ENCODE measurements around the gene PTK6.

Gene PTK6

DNA sequence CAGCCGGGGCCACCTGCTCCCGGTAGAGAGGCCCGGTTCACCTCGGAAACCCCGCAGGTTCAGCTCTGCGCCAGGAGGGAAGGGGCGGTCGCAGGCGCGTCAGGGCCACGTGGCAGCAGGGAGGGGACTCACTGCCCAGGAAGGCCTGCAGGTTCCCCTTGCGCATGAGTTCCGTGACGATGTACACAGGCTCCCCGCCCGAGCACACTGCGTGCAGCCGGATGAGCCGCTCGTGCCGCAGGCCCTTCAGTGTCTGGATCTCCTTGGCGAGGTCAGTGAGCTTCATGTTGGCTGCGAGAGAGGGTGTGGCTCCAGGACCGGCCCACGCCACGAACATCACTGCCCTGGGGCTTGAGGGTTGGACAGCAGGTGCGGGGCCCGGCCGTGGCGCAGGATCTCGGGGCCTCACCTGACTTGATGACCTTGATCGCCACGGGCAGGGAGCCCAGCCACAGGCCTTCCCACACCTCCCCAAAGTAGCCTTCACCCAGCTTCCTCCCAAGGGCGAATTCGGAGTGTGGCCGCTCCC lies 4.9 kb upstream of the PTK6 start:
- no peak for DNase-seq

DNA sequence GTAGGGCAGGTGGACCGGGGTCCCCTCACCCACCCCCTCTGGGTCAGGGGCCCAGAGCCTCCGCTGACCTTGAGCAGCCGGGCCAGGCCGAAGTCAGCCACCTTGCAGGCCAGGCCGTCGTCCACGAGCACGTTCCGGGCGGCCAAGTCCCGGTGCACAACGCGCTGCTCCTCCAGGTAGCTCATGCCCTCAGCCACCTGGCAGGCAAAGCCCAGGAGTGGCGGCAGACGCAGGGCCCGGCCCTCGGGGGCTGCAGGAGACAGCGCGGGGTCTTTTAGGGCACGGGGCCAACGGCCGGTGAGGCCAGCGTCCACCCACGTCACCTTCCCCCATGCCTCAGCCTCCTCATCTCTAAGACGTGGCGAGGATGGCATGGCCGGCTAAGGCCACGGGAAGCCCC lies 4.2 kb upstream of the PTK6 start:
- DNase-seq = no peak

DNA sequence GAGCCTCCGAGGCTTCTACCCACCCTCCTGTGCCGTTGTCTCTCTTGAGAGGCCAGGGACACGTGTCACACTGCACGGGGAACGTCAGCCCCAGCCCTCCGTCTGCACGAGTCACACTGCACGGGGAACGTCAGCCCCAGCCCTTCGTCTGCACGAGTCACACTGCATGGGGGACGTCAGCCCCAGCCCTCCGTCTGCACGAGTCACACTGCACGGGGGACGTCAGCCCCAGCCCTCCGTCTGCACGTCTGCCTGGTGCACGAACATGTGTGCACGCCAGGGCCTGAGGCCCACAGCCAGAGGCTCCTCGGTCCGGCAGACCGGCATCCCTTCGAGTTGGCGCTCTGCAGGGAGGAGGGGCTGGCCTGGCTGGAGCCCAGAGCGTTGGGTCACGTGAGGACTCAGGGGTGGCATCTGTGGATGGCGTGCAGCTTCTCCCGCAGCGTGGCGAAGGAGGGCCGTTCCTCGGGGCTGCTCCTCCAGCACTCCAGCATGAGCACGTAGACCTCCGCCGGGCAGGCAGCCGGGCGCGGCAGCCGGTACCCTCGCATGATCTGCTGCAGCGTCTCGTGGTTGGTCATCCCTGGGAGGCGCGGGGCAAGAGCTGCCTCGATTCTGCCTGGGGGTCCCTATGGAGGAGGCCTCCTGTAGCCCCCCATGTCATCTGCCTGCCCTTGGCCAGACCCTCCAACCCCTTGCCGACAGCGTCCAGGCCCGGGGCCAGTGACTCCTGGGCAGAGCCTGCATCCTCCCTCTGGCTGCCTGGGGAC lies 3.4 kb upstream of the PTK6 start:
- no peak for DNase-seq

DNA sequence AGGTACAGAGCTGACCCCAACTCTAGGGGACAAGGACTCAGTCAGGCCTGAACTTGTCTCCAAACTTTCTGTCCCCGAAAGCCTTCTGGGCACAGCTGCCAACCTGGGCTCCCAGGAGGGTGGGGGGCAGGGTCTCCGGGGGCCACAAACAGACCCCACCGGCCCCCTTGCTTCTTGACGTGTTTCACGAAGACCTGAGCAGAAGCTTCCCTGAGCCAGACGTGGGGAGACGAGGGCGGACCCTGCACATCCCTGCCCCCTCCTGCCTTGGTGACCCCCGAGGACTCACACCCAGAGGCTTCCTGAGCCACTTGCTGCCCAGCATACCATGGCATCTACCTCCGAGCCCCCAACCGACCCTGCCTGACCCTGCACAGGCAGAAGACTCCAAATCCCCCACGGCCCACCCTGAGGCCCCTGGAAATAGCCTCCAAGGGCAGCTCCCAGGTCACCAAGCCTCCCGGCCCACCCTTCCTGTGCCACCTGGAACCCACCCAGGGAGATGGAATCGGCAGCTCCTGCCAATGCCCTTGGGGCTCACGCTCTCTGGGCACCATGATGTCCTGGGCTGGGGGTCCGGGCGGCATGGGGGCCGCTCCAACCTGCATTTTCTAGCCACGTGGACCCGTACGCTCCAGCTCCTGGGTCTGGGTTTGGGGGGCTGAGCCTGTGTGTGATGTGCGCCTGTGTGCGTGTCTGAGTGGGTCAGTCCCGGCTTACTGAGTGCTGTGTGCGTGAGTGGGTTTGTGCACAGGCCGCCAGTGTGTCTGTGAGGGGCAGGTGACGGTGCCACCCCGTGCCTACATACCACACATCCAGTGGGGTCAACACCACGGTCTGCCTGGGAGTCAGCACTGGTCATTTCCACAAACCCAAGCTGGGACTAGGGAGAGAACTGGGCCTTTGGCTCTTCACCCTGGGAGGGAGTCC lies 2.5 kb upstream of the PTK6 start:
- no peak for DNase-seq

DNA sequence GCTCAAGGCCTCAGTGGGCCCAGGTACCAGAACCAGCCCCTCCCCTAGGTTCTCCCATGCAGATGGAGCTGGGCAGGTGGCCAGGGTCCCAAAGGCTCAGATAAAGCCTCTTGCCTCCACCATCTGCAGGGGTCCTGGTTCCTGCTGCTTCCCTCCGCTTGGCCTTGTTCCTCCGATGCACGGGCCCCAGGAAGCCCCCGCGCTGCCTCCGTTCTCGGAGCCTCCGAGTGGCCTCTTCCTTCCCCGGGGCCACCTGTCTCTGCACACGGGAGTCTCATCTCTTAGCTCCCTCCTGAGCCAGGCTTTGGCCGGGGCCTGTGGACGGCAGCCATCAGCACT lies 1.9 kb upstream of the PTK6 start:
- no peak for DNase-seq

DNA sequence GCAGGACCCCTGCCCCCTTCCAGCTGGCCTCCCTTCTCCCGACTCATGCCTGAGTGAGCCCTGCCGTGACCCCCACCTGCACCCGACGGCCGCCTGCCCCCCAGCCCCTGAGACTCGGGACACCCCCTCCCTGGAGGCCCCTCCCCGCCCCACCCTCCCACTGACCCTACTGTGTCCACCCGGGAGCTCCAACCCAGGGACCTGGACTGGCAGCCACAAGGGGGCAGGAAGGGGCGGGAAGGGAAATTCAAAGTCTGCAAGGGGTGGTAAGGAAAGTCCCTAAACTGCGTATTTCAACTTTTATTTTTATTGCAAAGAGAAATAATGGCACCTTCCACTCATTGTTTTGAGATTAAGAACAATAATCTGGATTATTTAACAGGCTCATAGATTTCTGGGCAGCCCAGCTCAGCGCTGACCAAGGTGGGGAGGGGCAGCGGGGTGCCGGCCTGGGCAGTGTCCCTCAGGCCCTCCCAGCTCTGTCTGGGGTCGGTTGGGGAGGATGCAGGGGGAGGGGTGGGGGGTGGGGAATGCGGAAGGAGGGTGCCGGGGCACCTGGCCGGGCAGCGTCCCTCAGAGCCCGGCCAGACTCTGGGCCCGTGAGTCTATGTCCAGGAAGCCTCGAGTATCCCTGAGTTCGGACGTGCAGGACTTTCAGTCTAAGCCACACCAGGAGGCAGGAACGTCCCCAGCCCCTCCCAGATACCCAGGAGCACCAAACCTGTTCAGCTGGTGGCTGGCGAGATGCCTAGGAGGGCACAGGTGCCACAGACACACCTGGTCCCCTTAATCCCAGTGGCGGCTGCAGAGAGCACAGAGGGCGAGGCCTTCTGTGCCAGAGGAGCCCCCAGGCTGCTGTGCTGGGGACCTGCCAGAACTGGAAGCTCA lies 1.3 kb upstream of the PTK6 start:
- DNase-seq = peak; percentile 32

DNA sequence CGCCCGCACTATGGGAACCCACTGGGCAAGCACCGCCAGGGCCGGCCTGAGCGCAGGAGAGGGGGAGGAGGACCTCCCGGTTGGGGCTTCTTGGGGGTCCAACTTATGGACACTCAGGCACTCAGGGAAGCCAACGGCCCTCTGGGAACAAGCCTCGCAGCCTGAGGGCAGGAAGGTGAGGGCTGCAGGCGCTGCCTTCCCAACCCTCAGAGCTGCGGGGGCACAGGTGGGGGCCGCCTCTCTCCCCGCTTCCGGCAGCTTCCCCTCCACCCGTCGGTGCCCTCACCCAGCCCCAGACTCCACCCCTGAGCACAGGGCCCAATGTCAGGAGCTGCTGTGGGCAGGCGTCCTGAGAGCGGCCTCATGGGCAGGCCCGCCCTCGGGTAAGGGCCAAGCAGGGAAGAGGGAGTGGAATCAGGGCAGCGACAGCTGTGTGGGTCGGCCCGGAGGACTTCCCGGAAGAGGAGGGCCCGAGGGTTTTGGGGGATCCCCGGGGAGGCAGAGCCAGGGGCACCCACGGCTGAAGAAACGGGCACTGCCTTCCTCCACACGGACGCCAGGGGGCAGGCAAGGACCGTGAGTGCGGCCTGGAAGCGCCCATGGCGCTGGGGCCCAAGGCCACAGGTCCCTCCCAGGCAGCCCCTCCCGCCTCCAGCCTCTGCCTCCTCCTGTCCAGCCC lies 488 bp upstream of the PTK6 start:
- peak; percentile 98 for DNase-seq

DNA sequence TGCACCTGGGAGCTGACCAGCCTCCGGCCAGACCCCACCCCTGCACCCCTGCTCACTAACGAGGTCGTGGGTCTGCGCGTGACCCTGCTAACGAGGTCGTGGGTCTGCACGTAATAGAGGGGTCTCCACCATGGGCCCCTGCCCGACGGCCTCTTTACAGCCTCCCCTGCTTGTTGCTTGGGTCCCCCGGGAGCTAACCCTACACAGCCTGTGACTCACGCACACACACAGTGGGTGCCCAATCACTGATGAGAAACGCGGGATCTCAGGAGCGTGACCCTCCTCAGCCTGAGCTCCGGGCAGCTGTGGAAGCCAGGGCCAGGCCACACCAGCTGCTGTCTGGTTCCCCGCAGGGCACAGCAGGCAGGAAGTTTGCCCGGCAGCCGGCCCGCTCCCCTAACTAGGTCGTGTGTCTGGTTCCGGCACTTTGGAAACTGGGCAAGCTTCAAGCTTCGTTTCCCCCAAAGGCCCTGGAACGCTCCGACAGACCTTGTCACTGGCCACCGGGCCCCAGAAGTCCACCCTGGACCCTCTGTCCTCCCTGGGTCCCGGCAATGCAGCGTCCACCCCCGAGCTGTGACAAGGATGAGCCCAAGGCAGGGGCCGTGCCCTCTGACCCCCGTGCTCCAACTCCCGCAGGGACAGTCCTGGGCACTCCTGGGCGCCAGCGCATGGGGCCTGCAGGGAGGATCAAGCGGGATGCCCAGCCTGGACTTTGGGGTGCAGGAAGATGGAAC lies 767 bp downstream of the PTK6 start:
- no peak for DNase-seq

DNA sequence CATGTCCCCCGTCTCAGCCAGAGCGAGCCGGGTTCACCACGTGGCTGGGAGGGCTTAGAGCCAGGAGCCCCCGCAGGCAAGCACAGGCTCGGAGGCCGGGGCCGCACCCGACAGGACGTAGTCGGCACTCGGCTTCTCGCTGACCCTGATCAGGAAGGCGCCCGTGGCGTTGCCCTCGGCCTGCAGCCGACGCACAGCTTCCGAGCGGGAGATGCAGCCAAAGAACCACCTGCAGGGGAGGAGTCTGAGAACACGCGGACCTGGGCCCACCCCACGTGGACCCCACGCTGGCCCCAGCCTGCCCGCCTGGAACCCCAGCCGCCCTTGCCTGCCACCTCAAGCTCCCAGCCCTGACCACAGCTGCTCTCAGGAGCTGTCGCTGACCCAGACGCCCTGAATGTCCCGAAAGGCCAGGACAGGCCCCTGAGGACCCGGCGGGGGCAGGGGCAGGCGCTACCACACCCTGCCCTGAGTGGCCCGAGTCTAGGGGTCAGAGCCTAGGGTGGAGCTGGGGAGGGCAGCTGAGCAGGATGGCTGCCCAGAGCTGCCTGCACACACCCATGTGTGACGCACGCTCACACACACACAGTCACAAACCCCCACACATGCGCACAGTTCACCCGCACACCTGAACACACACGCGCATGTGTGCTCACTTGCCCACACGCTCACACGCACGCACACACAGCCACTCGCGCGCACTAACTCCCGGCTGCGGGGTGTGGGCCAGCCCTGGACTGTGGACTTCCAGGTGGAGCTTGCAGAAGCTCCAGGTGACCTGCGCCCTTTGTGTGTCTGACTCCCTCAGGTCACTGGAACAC lies 2.1 kb downstream of the PTK6 start:
- no peak for DNase-seq

DNA sequence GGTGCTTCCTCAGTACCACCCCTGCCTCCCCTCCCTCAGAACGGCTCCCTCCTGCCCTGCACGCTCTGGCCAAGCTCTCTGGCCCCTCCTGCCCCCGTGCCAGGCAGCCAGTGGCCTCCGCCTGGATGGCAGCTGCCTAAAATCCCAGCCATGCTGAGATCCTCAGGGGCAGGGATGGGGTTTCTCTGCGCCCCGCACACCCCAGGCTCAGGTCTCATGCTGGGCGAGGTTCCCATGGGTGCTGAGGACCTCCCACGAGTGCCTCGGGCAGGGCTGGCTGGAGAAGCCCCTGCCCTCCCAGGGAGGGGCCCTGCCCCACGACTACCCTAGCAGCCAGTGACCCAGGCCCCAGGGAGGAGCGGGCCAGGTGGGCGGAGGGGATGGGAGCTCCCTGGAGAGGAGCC lies 2.7 kb downstream of the PTK6 start:
- no peak for DNase-seq

DNA sequence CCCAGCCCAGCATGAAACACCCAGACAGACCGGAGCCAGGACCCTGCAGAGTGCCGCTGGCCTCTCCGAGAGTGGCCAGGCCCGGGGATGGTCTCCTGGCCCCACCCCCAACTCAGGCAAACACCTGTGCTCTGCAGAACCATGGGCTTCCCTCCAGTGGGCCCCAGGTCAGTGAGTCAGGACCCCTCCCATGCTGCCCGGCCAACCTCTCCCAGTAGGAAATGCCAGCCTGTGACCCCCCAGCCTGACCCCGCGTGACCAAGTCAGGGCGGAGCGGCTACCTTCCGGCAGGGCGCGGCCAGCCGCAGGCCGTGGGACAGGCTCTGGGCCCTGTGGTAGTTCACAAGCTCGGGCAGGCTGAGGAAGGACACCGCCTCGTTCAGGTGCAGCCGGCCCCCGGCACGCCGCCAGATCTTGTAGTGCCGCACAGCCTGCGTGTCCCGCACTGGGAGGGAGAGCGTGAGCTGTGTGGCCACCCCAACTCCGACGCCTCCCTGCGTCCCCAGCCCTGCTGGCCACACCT lies 3.2 kb downstream of the PTK6 start:
- DNase-seq = no peak

DNA sequence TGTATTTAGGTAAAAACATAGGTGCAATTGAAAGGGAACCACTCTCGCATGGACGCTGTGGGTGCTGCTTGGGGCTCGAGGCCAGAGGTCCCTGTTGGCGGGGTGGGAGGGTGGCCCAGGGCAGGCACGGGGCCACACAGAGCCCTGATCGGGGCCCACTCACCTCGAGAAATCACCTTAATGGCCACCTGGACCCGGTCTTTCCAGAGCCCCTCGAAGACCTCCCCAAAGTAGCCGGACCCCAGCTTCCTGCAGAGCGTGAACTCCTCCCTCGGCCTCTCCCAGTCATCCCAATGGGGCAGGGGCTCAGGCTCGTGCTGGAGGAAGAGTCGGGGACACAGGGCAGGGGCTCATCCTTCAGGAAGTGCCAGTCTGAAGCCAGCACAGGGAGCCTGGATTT lies 3.8 kb downstream of the PTK6 start:
- no peak for DNase-seq

DNA sequence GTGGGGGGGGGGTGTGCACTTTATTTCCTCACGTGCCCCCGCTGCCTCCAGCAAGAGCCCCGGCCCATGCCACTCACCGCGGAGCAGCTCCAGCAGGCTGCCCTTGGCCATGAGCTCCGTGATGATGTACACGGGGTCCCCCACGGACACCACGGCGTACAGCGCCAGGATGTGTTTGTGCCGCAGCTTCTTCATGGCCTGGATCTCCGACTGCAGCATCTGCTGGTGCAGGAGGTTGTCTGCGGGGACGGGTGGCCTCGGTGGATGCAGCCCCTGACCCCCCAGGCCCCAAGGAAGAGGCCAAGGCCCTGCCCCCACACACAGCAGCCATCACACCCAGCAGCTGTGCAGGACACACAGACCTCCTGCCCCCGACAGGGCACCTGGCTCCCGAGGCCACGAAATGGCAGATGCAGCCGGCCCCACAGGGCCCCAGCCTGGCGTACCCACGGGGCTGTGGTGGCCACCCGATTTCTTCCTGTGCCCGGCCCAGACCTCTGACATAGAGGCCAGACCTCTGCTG lies 4.7 kb downstream of the PTK6 start:
- no peak for DNase-seq

DNA sequence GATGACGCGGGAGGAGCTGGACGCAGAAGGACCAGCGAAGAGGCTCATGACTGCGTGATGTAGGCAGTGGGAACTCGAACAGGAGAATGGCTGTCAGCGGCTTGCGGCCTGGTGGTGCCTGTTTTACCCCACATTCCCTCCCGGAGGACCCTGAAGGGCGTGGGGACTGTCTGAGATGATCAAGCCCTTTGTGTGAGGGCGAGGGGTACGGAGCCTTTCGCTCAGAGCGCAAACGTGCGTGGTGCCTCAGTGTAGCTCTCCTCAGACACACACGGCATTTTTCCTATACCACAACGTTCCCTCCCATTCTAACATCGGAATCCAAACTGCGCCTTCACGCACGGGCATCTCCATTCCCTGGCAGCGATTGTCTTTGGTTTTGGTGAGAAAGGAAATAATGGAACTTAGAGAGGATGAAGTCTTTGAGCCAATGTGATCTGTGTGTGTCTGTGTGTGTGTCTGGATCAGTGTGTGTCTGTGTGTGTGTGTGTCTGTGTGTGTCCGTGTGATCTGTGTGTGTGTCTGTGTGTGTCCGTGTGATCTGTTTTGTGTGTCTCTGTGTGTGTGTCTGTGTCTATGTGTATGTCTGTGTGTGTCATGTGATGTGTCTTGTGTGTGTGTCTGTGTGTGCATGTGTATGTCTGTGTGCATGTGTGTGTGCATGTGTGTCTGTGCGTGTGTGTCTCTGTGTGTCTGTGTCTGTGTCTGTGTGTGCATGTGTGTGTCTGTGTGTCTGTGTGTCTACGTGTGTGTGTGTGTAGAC lies 5.3 kb downstream of the PTK6 start:
- no peak for DNase-seq

DNA sequence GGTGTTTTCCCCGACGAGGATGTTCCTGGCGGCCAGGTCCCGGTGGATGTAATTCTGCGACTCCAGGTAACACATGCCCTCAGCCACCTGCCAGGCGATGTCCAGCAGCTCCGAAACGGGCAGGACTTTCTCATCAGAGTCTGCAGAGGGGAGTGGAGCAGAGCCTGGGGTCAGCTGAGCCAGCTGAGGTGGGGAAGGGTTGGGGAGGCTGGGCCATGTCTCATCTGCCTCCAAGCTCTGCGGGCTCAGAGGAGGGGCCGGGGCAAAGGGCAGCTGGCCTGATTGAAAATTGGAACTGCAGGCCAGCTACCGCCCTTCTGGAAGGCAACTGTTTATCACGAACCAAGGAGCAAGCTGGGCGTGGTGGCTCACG lies 6.4 kb downstream of the PTK6 start:
- no peak for DNase-seq

DNA sequence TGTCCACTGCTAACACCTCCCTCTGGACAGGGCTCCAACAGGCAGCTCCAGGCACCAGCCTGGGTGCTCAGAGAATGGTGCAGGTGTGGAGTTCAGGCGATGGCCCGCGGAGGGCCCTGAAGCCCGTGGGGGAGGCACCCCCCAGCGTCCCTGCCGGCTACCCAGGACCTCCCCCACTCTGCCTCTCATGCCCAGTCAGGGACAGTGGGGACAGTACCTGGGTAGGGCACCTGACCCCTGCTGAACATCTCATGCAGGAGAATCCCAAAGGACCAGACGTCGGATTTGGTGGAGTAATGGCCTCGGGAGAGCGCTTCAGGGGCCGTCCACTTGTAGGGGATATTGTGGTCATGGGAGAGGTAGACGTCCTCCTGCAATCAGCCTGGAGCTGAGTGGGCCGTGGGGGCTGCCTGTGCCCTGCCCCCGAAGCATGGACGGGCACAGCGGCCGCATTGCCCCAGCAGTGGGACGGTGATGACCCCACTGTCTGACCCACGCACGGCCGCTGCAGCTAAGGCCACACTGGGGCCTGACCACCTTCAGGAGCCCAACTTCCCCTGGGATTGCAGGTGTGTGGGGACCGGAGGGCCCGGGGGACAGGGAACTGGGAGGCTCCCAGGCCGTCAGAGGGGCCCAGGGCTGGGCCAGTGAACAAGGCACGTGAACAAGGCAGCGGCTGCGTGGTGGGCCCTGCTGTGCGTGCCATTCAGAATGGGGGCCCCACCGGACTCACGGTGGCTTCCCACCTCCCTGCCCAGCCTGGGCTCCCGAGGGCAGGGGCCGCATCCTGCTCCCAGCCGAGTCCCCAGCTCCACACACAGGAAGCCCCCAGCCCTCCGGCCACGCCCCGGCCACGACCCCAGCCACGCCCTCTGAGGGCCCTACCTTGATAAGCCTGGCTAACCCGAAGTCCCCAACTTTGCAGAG lies 7.1 kb downstream of the PTK6 start:
- no peak for DNase-seq

DNA sequence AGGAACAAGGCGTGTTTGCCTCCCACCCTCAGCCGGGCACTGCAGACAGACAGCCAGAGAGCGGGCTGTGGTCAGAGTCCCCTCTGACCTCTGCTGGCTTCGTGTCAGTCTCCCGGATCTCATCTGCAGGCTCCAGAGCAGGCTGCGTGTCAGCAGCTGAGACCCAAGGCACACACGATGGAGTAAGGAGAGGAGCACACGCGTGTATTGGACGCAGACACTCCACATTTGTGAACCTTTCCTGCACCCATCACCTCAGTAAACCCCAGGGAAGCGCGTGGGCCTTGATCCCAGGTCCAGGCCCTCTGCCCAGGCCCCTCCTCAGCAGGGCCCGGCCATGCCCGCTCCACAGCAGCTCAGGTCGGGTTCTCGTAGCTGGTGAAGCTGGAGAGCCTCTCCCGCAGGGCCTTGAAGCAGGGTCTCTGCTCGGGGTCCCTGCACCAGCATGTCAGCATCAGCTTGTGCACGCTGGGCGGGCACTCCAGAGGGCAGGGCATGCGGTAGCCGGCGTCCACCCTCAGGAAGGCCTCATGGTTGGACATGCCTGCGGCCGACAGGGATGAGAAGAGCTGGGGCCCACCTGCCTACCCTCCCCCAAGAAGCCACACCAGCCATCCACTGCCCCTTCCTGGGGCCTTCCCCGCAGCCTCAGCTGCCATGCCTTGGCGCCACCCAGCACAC lies 7.9 kb downstream of the PTK6 start:
- DNase-seq = no peak

DNA sequence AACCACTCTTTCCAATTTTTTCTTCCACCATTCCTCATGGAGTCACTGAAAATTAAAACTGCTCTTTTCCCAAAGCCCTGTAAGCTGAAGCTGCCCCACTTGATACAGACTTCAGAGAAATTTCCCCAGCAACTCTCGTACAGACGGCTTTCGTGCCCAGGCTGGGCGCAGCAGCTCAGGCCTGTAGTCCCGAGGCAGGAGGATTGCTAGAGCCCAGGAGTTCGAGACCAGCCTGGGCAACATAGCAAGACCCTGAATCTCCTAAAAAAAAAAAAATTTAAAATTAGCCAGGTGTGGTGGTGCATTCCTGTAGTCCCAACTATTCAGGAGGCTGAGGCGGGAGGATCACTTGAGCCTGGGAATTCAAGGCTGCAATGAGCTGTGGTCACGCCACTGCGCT lies 10.0 kb downstream of the PTK6 start:
- DNase-seq = no peak
